DOHH2 (cell line): ENCODE results near the gene GNB1L.

Experiments
- H3F3A ChIP-seq: fragments of 200-600 bp; sonication (generic), shearing (Covaris generic); 2 replicates; pipeline ENCODE4 v1.6.0; 2016; ENCODE audit warnings: antibody characterized with exemption, mild to moderate bottlenecking; ENCODE audit not compliant: control insufficient read depth, insufficient read depth
- H3K27ac ChIP-seq: fragments of 200-600 bp; sonication (generic); 2 replicates; pipeline ENCODE4 v1.5.1; 2014; ENCODE audit warnings: low read depth, mild to moderate bottlenecking, low read length, moderate library complexity
- H3K27me3 ChIP-seq: fragments of 200-600 bp; sonication (generic); 2 replicates; pipeline ENCODE4 v1.6.1; 2014; ENCODE audit warnings: mild to moderate bottlenecking, low read length, mixed read lengths; ENCODE audit not compliant: control insufficient read depth
- H3K36me3 ChIP-seq: fragments of 200-600 bp; sonication (generic); 2 replicates; pipeline ENCODE4 v1.6.1; 2014; ENCODE audit warnings: mild to moderate bottlenecking, low read length, moderate library complexity, mixed read lengths; ENCODE audit not compliant: control insufficient read depth
- H3K4me1 ChIP-seq: fragments of 200-600 bp; sonication (generic); 2 replicates; pipeline ENCODE4 v1.6.1; 2014; ENCODE audit warnings: mild to moderate bottlenecking, low read length, mixed read lengths; ENCODE audit not compliant: control insufficient read depth
- H3K4me2 ChIP-seq: fragments of 200-600 bp; sonication (generic); 2 replicates; pipeline ENCODE4 v1.6.0; 2014; ENCODE audit warnings: mild to moderate bottlenecking, low read length, moderate library complexity
- H3K4me3 ChIP-seq: fragments of 200-600 bp; sonication (generic); 2 replicates; pipeline ENCODE4 v1.5.1; 2014; ENCODE audit warnings: mild to moderate bottlenecking, low read length, mixed read lengths
- H3K79me2 ChIP-seq: fragments of 200-600 bp; sonication (generic); 2 replicates; pipeline ENCODE4 v1.6.1; 2014; ENCODE audit warnings: mild to moderate bottlenecking, low read length, mixed read lengths; ENCODE audit not compliant: control insufficient read depth
- H3K9me2 ChIP-seq: fragments of 200-600 bp; sonication (generic); replicated peaks from 2 replicates; pipeline ENCODE4 v1.6.1; 2014; ENCODE audit warnings: mild to moderate bottlenecking, low read length, mixed read lengths; ENCODE audit not compliant: control insufficient read depth
- H3K9me3 ChIP-seq: fragments of 200-600 bp; sonication (generic); 2 replicates; pipeline ENCODE4 v1.6.1; 2014; ENCODE audit warnings: antibody characterized with exemption, low read length, mixed read lengths; ENCODE audit not compliant: control insufficient read depth, insufficient read depth
- H4K20me1 ChIP-seq: fragments of 200-600 bp; sonication (generic); 2 replicates; pipeline ENCODE4 v1.6.0; 2014; ENCODE audit warnings: low read depth, mild to moderate bottlenecking, antibody characterized with exemption, low read length, moderate library complexity; ENCODE audit not compliant: control insufficient read depth, insufficient read depth
- EZH2phosphoT487 ChIP-seq: fragments of 200-600 bp; sonication (generic); IDR thresholded peaks from 2 replicates; pipeline ENCODE4 v1.6.1; 2017; ENCODE audit warnings: borderline replicate concordance, mild to moderate bottlenecking, antibody characterized with exemption, low read length, moderate library complexity, mixed read lengths
- TF ChIP-seq, protein P1 (sequence below): fragments of 200-600 bp; sonication (generic); IDR thresholded peaks from one replicate; pipeline ENCODE4 v1.5.1; 2014; ENCODE audit warnings: antibody characterized with exemption, mild to moderate bottlenecking, low read depth, low read length; ENCODE audit not compliant: poor library complexity, severe bottlenecking

Gene GNB1L

GRCh38 chr22:19853058-19853878 lies 1.4 kb downstream of the GNB1L start:
- no peaks in the 10 kb centered on the region for H3K9me3 ChIP-seq
- no peaks in the 10 kb centered on the region for H3K27me3 ChIP-seq
- peaks cover 72% of the 10 kb centered on the region for H3K36me3 ChIP-seq
- no peaks in the 10 kb centered on the region for H3F3A ChIP-seq
- H3K27ac ChIP-seq = no peak overlapping the region
- peaks cover 89% of the 10 kb centered on the region for H3K79me2 ChIP-seq
- peak overlapping the region; percentile 90 for H3K4me3 ChIP-seq
- TF ChIP-seq, protein P1, sequence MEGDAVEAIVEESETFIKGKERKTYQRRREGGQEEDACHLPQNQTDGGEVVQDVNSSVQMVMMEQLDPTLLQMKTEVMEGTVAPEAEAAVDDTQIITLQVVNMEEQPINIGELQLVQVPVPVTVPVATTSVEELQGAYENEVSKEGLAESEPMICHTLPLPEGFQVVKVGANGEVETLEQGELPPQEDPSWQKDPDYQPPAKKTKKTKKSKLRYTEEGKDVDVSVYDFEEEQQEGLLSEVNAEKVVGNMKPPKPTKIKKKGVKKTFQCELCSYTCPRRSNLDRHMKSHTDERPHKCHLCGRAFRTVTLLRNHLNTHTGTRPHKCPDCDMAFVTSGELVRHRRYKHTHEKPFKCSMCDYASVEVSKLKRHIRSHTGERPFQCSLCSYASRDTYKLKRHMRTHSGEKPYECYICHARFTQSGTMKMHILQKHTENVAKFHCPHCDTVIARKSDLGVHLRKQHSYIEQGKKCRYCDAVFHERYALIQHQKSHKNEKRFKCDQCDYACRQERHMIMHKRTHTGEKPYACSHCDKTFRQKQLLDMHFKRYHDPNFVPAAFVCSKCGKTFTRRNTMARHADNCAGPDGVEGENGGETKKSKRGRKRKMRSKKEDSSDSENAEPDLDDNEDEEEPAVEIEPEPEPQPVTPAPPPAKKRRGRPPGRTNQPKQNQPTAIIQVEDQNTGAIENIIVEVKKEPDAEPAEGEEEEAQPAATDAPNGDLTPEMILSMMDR = no peak
- TF ChIP-seq EZH2phosphoT487 = no peak
- peak overlapping the region; percentile 78 for H3K4me2 ChIP-seq
- peaks cover 18% of the 10 kb centered on the region for H4K20me1 ChIP-seq
- H3K9me2 ChIP-seq = no peaks in the 10 kb centered on the region
- peaks cover 28% of the 10 kb centered on the region for H3K4me1 ChIP-seq

GRCh38 chr22:19852177-19852781 lies 2.4 kb downstream of the GNB1L start:
- no peak overlapping the region for H3K27ac ChIP-seq
- H3K36me3 ChIP-seq = peaks cover 75% of the 10 kb centered on the region
- peaks cover 18% of the 10 kb centered on the region for H4K20me1 ChIP-seq
- H3K27me3 ChIP-seq = no peaks in the 10 kb centered on the region
- H3F3A ChIP-seq = no peaks in the 10 kb centered on the region
- TF ChIP-seq, protein P1 = no peak
- no peak for TF ChIP-seq EZH2phosphoT487
- H3K79me2 ChIP-seq = peaks cover 92% of the 10 kb centered on the region
- peak overlapping the region; percentile 78 for H3K4me2 ChIP-seq
- peak overlapping the region; percentile 90; the same call in 1 of the 2 replicates for H3K4me3 ChIP-seq
- H3K4me1 ChIP-seq = peaks cover 26% of the 10 kb centered on the region
- H3K9me2 ChIP-seq = no peaks in the 10 kb centered on the region
- no peaks in the 10 kb centered on the region for H3K9me3 ChIP-seq

DNA sequence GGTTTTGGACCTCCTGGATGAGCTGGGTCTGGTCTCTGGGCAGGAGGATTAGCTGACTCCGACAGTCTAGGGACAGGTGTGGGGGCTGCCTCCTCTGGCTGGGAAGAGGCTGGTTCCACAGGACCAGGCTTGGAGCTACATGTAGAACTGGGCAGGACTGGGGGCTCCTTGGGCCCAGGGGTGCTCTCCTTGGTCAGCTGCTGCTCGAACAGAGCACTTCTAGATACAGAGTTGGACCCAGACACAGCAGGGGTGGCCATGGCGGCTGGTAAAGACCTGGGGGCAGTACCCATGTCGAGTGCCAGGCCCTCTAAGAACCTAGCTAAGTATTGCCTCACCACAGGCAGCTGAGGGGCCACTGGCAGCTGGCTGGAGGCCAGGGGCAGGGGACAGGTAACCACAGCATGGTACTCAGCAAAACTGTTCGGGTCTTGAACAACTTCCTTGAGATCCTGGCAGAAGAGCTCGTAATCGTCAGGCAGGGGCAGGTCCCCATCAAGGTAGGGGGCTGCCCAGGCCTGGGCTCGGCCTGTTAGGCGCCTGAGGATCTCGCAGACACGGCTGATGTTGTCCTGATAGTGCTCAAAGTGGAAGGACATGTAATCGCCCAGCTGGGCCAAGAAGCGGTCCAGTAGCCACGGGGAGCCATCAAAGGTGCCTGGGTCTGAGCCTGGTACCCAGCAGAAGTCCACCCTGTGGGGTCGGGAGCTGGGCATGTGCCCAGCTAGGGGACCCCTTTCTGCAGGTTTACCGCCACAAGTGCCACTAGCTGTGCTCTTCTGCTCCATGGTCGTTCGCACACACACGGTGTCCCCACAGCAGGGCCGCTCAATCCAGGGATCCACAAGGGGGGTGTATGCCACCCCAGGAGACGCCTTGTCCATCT lies 3.1 kb downstream of the GNB1L start:
- peaks cover 79% of the 10 kb centered on the region for H3K36me3 ChIP-seq
- H3K9me2 ChIP-seq = no peaks in the 10 kb centered on the region
- H3K4me2 ChIP-seq = no peak overlapping the region
- H3K9me3 ChIP-seq = no peaks in the 10 kb centered on the region; the same call in 1 of the 2 replicates
- peaks cover 92% of the 10 kb centered on the region for H3K79me2 ChIP-seq
- H4K20me1 ChIP-seq = peaks cover 18% of the 10 kb centered on the region
- H3K4me3 ChIP-seq = no peak overlapping the region
- peaks cover 22% of the 10 kb centered on the region for H3K4me1 ChIP-seq
- H3K27ac ChIP-seq = no peak overlapping the region
- H3K27me3 ChIP-seq = no peaks in the 10 kb centered on the region
- 0 out of 2 replicates have a peak, but pooled peaks cover 2% of the 10 kb centered on the region for H3F3A ChIP-seq
- TF ChIP-seq, protein P1 = no peak
- TF ChIP-seq EZH2phosphoT487 = no peak
